B cell (primary cell): ENCODE results near the gene AKAP8.

Experiments
- CTCF ChIP-seq: fragments of 200-600 bp; IDR thresholded peaks from one replicate; pipeline ENCODE4 v1.8.0; 2022; ENCODE audit warnings: antibody characterized with exemption, mild to moderate bottlenecking
- EZH2 ChIP-seq: IDR thresholded peaks from 2 replicates; pipeline ENCODE4 v1.6.1; 2012; ENCODE audit warnings: borderline replicate concordance, low read depth, mild to moderate bottlenecking, moderate library complexity, low read length; ENCODE audit not compliant: insufficient read depth, poor library complexity, severe bottlenecking

- no peak for TF ChIP-seq CTCF
- no peak for TF ChIP-seq EZH2
Measured at GRCh38 chr19:15373644-15374043, 5.9 kb downstream of the AKAP8 start.
